NOMO-1 treated with dmso at 0.1 percent for 144 hours (cell line): ENCODE results near the gene PPP2R2C.

ENCODE experiments used
- DNase-seq: peaks from one replicate; lab custom pipeline; 2025; ENCODE audit not compliant: unreplicated experiment; lab: John Stamatoyannopoulos, UW

PPP2R2C gene

DNA sequence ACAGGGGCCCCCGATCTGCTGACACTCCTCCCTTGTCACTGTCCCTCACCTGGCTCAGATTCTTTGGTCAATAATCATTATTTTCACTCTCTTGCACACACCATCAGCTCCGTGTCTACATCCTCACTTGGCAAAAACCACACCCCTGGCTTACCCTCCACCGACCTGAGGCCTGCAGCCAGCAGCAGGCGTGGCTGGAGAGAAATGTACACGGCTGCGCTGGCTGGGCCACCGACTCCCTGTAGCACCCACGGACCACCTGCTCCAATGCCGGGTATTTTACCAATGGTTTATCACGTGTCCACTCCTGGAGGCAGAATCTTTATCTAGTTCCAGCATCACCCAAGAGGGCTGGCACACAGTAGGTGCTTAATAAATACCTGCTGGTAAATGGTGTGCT lies 104.3 kb downstream of the PPP2R2C start:
- DNase-seq, result no peak

DNA sequence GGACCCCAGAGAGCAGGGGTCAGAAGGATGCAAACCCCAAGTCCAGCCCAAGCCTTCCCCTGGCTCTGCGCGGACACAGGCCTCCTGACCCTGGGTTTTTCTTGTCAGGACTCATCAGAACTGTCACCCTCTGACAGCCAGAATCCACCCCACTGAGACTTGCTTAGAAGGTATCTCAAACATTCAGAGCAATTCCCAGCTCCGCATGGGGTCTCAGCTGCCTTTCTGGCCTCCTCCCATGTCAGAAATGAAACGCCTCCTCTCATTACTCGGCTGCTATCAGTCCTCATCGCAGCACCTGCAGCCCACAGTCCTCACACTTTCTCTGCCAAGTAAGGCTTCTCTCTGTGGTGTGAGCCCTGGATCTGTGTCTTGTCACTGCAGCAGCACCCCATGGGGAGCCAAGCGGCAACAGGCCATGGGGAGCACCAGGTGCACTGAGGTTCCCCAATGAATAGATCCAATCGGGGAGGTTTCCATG lies 105.0 kb downstream of the PPP2R2C start:
- DNase-seq, result no peak

DNA sequence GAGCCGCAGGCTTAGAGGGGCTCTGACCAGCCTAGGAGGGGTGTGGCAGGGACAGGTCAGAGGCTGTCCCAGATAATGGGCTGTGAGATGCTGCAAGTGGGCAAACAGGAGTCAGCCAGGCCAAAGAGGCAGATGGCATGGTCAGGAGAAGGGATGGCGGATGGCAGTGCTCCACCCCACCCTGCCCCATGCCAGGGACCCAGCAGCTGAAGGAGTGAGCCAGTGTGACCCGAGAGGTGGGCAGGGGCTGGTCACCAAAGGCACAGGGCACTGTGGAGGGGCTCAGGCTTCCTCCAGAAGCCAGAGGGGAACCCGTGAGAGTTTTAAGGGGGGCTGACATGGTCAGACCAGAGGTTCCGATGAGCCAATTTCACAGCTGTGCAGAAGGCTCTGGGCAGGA lies 105.8 kb downstream of the PPP2R2C start:
- no peak for DNase-seq

DNA sequence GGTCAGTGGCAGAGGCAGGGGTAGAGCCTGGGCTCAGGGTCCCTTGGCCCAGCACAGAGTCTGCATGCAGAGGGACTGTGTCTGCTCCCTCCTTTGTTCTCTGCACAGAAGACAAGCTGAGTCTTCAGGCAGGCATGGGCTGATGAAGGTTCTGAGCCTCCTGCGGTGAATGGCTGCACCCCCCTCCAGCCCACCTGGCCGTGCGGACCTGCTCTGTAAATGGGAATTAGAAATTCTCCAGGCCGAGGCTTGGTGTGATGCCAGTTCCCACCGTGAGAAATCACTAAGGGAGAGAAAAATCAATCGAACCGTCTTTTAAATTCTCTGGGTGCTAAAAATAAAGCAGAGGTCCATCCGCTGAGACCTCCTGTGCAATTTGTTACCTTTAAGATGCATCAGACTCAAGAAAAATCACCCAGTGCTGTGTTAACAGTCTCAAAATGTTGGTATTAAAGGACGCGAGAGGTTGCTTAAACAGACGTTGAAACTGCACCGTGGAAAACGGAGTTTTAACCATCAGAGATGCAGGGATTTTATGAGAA lies 106.8 kb downstream of the PPP2R2C start:
- no peak for DNase-seq

DNA sequence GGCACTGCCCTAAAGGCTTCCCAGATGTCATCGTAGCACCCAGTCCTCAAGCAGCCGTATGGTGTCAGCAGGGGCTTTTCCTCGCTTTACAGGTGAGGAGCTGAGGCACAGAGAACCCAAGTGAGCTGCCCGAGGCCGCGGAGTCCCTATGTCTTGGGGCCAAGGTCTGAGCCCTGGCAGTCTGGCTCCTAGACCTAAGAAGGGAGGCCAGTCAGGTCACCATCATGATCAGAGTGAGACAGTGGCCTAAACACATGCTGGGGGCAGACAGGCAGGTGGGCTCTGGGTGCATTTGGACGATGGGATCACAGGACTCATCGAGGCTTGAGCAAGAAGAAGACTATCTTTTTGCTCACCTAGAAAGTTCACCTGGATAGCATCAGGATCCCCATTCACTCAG lies 107.8 kb downstream of the PPP2R2C start:
- no peak for DNase-seq

DNA sequence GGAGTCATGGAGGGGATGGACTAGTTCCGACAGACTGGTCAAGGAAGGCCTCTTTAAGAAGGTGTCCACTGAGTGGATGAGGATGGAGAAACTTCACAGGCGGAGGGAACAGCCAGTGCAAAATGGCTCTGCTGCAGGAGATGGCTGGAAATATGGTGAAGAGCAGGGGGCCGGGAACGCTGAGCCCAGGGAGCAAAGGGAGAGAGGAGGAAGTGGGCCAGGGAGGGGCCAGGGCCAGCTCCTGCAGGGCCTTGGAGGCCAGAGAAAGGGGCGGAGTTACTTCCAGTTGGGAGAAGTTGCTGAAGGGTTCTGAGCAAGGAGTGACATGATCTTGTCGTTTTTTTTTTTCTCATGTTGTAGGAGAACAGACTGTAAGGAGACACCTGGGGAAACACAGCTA lies 108.3 kb downstream of the PPP2R2C start:
- no peak for DNase-seq

DNA sequence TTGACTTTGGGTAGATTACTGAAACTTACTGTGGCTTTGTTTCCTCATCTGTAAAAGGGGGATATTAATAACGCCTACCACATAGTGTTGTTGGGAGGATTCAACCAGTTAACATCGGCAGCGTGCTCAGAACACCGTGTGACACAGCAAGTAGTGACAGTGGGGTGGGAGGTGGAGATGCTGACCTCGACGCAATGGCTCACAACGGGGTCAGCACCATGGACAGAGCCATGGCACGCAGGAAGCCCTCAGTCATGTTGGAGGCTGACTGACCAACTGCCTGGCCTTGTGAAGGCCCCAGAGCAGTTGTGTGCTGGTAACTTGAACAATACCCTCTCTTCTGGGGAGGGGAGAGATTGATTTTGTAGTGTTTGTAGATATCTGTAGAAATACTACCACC lies 109.5 kb downstream of the PPP2R2C start:
- DNase-seq, result no peak

DNA sequence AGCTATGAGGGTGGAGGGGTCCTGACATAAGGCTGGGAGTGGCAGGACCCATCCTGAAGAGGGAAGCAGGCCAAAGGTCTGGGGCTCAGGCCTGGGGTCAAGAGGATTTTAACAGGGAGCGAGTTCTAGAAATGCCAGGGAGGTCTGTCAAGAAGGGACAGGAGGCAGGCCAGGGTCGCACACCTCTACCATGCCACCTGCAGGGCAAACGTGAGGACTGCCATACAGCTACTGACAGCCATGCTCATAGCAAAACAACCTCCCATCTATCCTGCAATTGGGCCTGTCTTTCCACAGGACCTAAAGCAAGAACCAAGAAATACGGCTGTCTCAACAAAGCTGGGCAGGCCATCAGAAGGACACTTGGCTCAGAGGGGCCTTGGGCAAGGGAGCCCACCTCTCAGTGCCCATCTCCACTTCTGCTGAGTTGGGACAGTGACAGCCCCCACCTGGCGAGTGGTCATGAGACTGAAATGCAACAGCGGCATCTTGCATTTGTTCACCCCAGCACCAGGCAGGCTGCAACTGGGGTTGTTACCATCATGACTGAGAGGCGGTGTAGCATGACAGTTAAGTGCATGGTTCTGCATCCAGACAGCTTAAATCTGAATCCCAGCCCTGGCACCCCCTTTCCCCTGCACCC lies 110.0 kb downstream of the PPP2R2C start:
- DNase-seq, result no peak

DNA sequence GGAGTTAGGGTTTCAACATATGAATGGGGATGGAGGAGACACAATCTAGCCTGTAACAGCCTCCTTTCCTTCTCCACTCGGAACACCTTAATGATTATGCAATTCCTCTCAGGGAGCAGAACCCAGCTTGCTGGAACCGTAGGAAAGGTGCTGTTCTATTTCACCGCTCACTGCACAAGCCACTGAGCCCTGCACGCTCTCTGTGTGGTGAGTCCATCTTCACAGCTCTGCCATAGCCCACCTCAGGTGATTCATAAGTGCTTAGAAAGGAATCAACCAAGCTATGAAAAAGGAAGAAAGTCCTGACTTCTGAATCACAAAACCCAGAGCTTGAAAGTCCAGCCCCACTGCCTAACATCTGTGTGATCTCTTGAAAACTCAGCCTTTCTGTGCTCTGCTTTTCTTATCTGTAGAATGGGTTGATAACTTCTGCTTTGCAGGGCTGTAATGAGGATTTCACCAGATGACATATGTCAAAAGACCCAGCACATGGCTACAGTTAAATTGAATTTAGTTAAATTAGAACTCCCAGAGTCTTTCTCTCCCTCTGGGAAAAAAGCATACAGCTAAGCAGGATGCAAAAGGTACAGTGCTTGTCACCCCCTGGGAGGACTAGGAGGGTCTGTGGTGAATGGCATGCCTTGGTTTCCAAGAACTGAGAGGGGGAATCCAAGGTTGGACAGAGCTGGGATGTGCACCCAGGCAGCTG lies 111.2 kb downstream of the PPP2R2C start:
- DNase-seq, result no peak

DNA sequence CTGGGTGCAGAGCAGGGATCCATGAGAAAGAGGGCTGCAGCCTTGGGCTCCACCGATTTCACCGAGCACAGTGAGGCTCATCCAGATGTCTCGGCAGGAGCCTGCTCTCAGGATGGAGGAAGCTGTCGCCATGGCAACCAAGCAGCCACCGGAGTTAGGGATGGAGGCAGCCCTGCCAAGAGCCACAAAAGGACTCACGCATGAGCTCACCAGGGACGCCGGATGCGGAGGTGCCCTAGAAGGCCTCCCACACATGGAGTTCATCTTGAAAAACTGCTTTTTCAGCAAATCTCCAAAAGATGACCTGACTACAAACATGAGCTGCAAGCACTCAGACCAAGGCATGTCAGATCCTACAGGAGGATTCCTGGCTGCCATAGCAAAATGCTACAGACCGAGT lies 112.0 kb downstream of the PPP2R2C start:
- no peak for DNase-seq

DNA sequence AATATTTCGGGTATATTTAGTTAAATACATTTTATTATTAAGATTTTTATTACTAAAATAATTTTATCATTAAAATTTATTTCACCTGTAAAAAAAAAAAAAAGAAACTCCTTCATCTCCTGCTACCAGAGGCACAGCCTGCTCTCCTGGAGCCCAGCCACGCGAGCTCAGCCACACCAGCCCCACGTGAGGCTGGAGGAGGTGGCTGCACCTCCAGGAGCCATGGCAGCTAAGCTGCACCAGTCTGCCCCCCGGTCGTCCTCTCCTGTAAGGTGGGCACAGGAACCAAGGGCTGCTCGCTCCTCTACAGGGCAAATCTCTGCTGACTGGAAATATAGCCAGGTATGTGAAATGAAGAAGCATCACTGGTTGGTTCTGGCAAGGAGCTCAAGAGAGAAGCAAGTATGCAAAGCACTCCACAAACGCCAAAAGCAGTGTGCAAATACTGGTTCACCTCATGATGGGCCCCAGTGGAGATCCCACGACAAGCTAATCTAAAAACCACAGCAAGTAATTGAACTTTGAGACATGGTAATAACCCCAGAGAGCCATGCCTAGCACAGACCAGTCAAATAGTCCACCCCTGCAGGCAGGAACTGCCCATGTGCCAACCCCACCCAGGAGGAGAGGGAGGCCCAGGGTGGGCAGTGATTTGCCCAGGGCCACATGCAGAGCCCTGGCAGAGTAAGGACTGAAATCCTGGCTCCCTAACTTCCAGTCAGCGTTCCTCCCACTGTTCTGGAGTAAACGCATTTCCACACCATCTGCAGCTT lies 112.7 kb downstream of the PPP2R2C start:
- DNase-seq, result no peak

DNA sequence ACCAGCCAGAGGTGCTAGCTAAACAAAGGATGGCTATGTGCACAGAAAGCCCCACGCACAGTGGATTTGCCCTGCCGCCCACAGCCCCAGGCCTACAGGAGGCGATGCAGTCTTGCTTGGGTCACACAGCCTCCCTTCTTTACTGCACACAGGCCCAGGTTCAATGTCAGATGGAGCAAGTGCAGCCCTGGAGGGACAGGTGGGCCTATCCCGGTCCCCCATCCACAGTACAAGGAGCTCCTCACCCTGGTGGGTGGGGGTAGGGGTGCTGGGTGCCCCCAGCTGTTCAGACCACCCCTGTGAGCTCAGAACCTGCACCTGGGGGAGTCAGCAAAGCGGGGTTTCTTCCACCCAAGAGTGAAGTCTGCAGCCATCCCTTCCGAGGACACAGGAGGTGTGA lies 114.9 kb downstream of the PPP2R2C start:
- DNase-seq, result no peak

DNA sequence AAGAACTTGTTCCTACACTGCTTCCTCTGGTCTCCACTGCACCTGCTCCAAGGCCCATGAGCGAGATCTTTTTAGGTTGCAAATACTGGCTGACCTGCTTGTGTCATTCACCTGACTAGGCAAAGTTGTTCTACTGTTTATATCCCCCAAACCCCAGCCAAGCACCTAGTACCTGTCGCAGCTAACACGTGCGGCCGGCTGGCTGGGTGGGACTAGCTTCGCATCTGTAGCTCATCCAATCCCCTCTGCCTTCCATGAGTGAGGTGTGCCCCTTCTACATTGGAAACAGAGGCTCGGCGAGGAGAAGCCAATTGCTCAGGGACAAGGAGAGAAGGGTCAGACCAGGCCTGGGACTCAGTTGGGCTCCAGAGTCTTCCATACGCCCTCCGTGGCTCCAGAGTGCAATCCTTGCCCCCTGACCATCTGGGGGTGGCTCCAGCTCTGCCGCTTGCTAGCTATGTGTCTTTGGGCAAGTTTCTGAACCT lies 116.3 kb downstream of the PPP2R2C start:
- DNase-seq, result no peak

DNA sequence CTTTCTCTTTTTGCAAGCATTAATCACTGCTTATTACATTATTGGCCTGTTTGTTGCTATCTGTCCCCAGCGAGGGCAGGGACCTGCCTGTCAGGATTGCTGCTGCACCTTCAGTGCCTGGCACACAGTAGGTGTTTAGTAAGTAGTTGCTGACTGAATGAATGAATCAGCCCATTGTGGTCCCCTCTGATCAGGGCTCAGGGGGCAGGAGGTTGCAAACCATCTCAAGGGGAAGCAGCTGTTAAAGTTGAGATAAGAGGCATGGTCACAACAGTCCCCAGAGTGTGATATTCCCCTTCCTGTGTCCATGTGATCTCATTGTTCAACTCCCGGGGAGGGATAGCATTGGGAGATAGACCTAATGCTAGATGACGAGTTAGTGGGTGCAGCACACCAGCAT lies 117.4 kb downstream of the PPP2R2C start:
- DNase-seq, result no peak

DNA sequence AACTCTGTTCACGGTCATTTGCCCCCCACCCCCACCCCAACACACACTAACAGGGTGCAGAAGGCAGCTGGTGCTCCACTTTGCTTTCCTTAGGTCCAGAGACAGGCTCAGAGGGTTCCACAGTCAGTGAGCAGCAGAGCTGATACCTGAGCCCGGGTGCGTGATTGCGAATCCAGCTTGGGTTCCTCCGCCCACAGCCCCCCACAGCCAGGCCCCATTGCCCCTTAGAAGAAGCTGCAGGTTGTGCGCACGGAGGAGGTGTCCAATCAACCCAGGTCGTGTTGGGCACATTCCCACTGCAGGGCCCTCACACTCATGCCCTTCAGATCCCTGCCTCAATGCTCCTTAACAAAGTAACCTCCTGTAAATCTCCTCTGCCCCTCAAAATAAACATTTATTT lies 117.8 kb downstream of the PPP2R2C start:
- DNase-seq, result no peak

DNA sequence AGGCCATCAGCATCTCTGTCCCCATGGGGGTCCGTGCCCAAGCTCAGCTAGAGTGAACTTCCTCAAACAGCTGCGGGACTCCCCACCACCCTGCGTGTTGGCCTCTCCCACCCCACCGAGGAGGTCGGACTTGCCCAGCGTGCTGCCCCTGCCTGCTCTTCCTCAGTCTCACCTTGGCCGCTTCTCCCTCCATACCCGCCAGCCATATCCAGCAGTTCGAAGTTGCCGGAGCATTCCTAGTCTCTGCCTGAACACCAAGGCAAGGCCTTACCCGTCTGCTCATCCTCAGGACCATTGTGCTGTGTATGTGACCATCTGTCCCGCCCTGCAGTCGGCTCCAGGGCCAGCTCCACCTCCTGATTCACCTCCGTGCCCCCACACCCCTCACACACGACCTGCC lies 118.3 kb downstream of the PPP2R2C start:
- no peak for DNase-seq

DNA sequence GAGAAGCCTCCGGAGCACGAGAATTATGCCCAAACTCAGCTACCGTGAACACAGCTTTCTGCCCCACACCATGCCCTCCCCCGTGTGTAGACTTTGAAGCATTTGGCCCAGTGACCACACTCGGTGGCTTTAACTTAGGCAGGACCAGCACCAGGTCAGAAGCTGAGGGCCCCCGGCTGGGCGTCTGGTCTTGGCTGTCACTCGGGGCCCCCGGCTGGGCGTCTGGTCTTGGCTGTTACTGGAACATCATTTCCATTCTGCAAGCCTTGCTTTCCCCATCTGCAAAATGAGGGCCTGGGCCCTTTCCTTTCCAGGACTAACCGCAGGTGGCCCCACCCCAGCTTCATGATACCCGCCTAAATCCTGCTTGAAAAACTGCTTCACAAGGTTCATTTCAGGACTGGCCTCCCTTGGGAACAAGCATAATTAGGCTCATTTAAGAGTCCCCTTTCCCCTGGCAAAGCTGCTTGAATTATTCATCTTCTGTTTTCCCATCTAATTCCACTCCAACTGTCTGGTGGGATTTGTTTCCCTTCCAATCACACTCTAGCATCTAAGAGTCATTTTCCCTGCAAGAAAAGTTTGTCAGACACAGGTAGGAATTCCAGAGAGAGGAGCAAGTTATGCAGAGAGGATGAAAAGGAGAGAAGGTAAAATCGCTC lies 120.3 kb downstream of the PPP2R2C start:
- no peak for DNase-seq

DNA sequence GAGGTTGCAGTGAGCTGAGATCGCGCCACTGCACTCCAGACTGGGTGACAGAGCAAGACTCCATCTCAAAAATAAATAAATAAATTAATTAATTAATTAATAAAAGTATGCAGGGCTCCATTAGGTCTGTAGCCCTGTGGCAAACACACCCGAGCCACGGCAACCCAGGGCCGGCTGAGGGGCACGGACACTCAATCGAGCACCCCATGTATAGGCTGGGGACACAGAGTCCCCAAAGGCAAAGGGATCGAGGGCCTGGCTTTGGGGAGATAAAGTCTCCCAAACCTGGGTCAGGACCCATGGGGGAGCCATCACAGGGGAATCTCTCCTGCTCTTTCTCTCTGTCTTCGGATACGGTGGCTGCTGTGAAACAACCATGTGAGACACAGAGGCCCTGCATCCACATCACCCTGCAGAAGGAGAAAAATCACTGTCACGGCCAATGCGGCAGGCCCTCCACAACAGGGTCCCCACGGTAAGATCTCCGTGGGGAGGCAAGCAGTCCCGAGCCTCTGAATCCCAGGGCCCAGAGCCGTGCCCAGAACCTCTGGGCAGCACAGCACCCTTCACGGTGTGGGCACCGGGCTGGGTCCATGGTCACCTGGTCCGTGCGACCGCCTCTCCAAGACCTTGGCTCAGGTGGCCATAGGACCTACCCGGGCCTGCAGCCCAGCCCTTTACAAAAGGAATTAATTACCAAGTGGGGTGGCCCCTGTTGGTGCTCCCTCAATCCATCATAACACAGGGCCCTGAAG lies 121.0 kb downstream of the PPP2R2C start:
- no peak for DNase-seq

DNA sequence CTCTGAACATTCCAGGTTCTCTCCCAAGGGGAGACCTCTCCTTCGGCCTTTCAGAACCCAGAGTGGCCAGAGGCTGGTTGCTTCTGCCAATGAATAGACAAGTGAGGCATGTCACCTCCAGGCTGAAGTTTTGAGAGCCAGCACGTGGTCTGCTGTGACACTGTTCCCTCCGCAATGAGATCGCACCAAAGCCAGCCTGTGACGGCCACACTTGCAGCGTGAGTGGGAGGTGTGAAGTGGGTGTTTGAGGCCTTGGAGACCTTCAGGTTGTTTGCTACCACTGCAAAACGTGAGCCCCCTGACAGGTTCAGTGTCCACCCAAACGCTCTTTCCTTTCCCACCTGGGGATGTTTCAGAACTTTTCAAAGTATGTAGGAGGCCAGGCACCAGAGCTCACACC lies 121.8 kb downstream of the PPP2R2C start:
- no peak for DNase-seq

DNA sequence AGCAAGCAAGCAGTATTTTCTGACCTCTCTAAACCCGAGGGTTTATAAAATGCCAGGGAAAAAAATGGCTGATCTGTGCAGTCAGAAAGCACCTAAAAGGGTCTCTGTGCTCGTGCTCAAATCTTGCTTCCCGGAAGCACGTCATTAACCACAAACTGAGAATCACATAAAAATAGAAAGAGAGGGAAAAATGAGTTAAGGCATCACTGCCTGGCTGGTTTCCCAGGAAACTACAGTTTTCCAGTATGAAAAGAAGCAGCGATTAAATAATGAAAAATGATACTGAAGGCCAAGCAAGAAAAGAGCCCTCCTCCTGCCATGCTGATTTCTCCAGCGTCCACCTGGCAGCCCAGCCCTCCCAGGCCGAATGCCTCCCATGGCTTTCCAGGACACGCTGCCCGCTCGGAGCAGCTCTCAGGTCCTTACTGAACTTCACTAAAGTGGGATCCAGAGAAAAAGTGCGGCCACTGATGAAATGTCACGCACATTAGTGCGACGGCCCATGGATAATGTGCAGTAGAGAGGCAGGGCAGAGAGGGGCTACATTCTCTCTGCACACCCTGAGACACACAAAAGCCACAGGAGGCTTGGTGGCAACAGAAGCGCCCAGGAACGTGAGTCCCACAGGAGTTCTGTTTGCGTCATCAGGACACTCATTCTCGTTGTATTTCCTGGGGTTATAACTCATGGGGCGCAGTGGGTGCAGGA lies 122.4 kb downstream of the PPP2R2C start:
- no peak for DNase-seq
